Type B pancreatic cell (in vitro differentiated cells): Measurements from ENCODE around the gene ADCY5. TPM values are rescaled to one million over a fixed set of nuclear protein-coding genes. Genes with fewer than 3 reads are reported as not detected.

Source experiments
- DNase-seq: peaks from one replicate; pipeline ENCODE4 v3.0.0; 2021; ENCODE audit warnings: mixed read lengths; ENCODE audit not compliant: unreplicated experiment; ENCODE audit errors: extremely low spot score
- H3K27ac Mint-ChIP-seq: 2 replicates; pipeline ENCODE4 v1.8.0; 2021; ENCODE audit warnings: mild to moderate bottlenecking, mixed read lengths
- H3K27me3 Mint-ChIP-seq: 2 replicates; pipeline ENCODE4 v1.8.0; 2021; ENCODE audit warnings: mixed read lengths
- H3K36me3 Mint-ChIP-seq: 2 replicates; pipeline ENCODE4 v1.8.0; 2021; ENCODE audit warnings: mixed read lengths
- H3K4me1 Mint-ChIP-seq: one replicate; pipeline ENCODE4 v1.8.0; 2021; ENCODE audit warnings: mixed read lengths; ENCODE audit not compliant: unreplicated experiment
- H3K4me3 Mint-ChIP-seq: 2 replicates; pipeline ENCODE4 v1.8.0; 2021; ENCODE audit warnings: mild to moderate bottlenecking, mixed read lengths
- H3K9me3 Mint-ChIP-seq: 2 replicates; pipeline ENCODE4 v1.8.0; 2021; ENCODE audit warnings: mixed read lengths
- CTCF ChIP-seq: fragments of 200-600 bp; sonication (generic); conservative IDR thresholded peaks from 2 replicates; pipeline ENCODE4 v1.5.0; 2021; ENCODE audit warnings: antibody characterized with exemption, mild to moderate bottlenecking
- total RNA-seq: library from RNA; stranded (reverse); gene quantifications from 2 replicates; pipeline ENCODE4 v1.2.1, GENCODE V29; 2021; ENCODE audit warnings: low replicate concordance

The ADCY5 gene
- total RNA-seq, 1 donor from 2014 or later = 9.1 TPM

GRCh38 chr3:123432832-123433523 lies 15.9 kb downstream of the ADCY5 start:
- peak overlapping the region; percentile 50 for H3K27ac Mint-ChIP-seq
- no peaks in the 10 kb centered on the region for H3K36me3 Mint-ChIP-seq
- no peak for TF ChIP-seq CTCF
- peaks cover 18% of the 10 kb centered on the region for H3K4me1 Mint-ChIP-seq
- DNase-seq = no peak
- H3K9me3 Mint-ChIP-seq = no peaks in the 10 kb centered on the region
- H3K27me3 Mint-ChIP-seq = no peaks in the 10 kb centered on the region
- H3K4me3 Mint-ChIP-seq = no peak overlapping the region

- Mint-ChIP-seq H3K36me3 (no peaks in the 10 kb centered on the region), H3K27ac (peak overlapping the region; percentile 2), H3K27me3 (peaks cover 5% of the 10 kb centered on the region), H3K9me3 (no peaks in the 10 kb centered on the region), H3K4me1 (peaks cover 18% of the 10 kb centered on the region), H3K4me3 (no peak overlapping the region)
- TF ChIP-seq CTCF = no peak
- DNase-seq = no peak
Observed at GRCh38 chr3:123431658-123432324, 17.1 kb downstream of the ADCY5 start.

GRCh38 chr3:123431007-123431657 lies 17.8 kb downstream of the ADCY5 start:
- no peak overlapping the region for H3K4me3 Mint-ChIP-seq
- H3K4me1 Mint-ChIP-seq = peaks cover 18% of the 10 kb centered on the region
- no peaks in the 10 kb centered on the region for H3K9me3 Mint-ChIP-seq
- no peaks in the 10 kb centered on the region for H3K36me3 Mint-ChIP-seq
- no peak for DNase-seq
- peaks cover 5% of the 10 kb centered on the region for H3K27me3 Mint-ChIP-seq
- H3K27ac Mint-ChIP-seq = no peak overlapping the region
- TF ChIP-seq CTCF = no peak

GRCh38 chr3:123430266-123430665 lies 18.6 kb downstream of the ADCY5 start:
- peaks cover 18% of the 10 kb centered on the region for H3K4me1 Mint-ChIP-seq
- no peak overlapping the region for H3K4me3 Mint-ChIP-seq
- H3K27me3 Mint-ChIP-seq = peaks cover 5% of the 10 kb centered on the region
- no peak overlapping the region for H3K27ac Mint-ChIP-seq
- no peak for TF ChIP-seq CTCF
- H3K36me3 Mint-ChIP-seq = no peaks in the 10 kb centered on the region
- H3K9me3 Mint-ChIP-seq = no peaks in the 10 kb centered on the region
- no peak for DNase-seq

- no peak for TF ChIP-seq CTCF
- peaks cover 5% of the 10 kb centered on the region for H3K27me3 Mint-ChIP-seq
- no peaks in the 10 kb centered on the region for H3K9me3 Mint-ChIP-seq
Observed at GRCh38 chr3:123429362-123430125, 19.3 kb downstream of the ADCY5 start.

More at GRCh38 chr3:123429362-123430125, 19.3 kb downstream of the ADCY5 start:
- H3K27ac Mint-ChIP-seq = no peak overlapping the region
- H3K36me3 Mint-ChIP-seq = no peaks in the 10 kb centered on the region
- DNase-seq = no peak
- no peak overlapping the region for H3K4me3 Mint-ChIP-seq
- H3K4me1 Mint-ChIP-seq = peaks cover 18% of the 10 kb centered on the region
